NT2/D1 (cell line): ENCODE measurements around the gene ODF2L.

Experiments used
- DNase-seq: peaks from one replicate; pipeline ENCODE4 v3.0.0-alpha.2; 2011; ENCODE audit warnings: low read depth, low spot score
- H3K27me3 ChIP-seq: 2 replicates; pipeline ENCODE4 v1.6.0; 2011; ENCODE audit warnings: mild to moderate bottlenecking; ENCODE audit not compliant: insufficient read length, insufficient read depth
- H3K36me3 ChIP-seq: 2 replicates; pipeline ENCODE4 v1.6.1; 2011; ENCODE audit warnings: mild to moderate bottlenecking, low read length, mixed read lengths; ENCODE audit not compliant: insufficient read depth, insufficient read length
- H3K4me1 ChIP-seq: 2 replicates; pipeline ENCODE4 v1.5.1; 2011; ENCODE audit not compliant: insufficient read depth, insufficient read length
- H3K4me3 ChIP-seq: 2 replicates; pipeline ENCODE4 v1.5.1; 2011; ENCODE audit warnings: low read depth; ENCODE audit not compliant: insufficient read length
- H3K9ac ChIP-seq: 2 replicates; pipeline ENCODE4 v1.6.0; 2011; ENCODE audit warnings: low read depth; ENCODE audit not compliant: insufficient read length
- H3K9me3 ChIP-seq: 2 replicates; pipeline ENCODE4 v1.5.1; 2011; ENCODE audit warnings: mild to moderate bottlenecking, low read length; ENCODE audit not compliant: insufficient read depth
- SUZ12 ChIP-seq: IDR thresholded peaks from 2 replicates; pipeline ENCODE4 v1.6.1; 2011; ENCODE audit not compliant: insufficient read length, insufficient read depth; ENCODE audit errors: extremely low read depth
- YY1 ChIP-seq: IDR thresholded peaks from 2 replicates; pipeline ENCODE4 v1.6.1; 2011; ENCODE audit not compliant: insufficient read length, insufficient read depth
- ZNF274 ChIP-seq: IDR thresholded peaks from 2 replicates; pipeline ENCODE4 v1.6.1; 2011; ENCODE audit warnings: mild to moderate bottlenecking, low read depth, low read length

Gene ODF2L

DNA sequence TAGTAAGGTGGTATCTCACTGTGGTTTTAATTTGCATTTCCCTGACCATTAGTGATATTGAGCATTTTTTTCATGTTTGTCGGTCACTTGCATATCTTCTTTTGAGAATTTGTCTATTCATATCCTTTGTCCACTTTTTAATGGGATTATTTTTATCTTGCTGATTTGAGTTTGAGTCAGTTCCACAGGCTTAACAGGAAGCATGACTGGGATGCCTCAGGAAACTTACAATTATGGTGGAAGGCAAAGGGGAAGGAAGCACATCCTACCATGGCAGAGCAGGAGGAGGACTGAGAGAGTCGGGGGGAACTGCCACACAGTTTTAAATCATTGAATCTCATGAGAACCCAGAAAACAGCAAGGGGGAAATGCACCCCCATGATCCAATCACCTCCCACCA, 51.1 kb downstream of the ODF2L start:
- H3K9me3 ChIP-seq = no peaks in the 10 kb centered on the region
- H3K9ac ChIP-seq = no peak overlapping the region
- TF ChIP-seq SUZ12 = no peak
- TF ChIP-seq ZNF274 = no peak
- TF ChIP-seq YY1 = no peak
- no peak for DNase-seq
- no peaks in the 10 kb centered on the region for H3K27me3 ChIP-seq
- no peaks in the 10 kb centered on the region for H3K4me1 ChIP-seq
- H3K36me3 ChIP-seq = no peaks in the 10 kb centered on the region
- H3K4me3 ChIP-seq = no peak overlapping the region

DNA sequence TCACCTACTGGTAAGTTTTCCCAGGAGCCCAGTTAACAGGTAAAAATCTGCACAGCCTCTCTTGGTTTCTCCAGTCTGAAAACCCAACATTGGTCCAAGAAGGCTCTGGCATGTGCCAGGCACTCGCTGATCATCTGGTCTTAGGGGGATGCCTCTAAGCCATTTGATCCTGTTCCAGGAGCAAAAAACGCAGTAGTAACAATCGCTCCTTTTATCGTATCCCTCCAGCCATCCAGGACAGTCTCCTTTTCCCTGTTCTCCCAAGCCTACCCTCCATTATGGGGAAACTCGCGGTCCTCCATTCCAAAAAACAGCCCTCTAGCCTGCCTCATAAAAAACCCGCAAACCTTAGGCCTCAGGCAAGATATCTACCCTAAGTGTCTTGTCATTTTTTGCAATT, 56.2 kb downstream of the ODF2L start:
- Histone ChIP-seq H3K9ac (no peak overlapping the region), H3K4me1 (no peaks in the 10 kb centered on the region), H3K9me3 (no peaks in the 10 kb centered on the region), H3K27me3 (no peaks in the 10 kb centered on the region), H3K4me3 (no peak overlapping the region), H3K36me3 (no peaks in the 10 kb centered on the region)
- TF ChIP-seq YY1 = no peak
- no peak for TF ChIP-seq ZNF274
- no peak for TF ChIP-seq SUZ12
- no peak for DNase-seq

DNA sequence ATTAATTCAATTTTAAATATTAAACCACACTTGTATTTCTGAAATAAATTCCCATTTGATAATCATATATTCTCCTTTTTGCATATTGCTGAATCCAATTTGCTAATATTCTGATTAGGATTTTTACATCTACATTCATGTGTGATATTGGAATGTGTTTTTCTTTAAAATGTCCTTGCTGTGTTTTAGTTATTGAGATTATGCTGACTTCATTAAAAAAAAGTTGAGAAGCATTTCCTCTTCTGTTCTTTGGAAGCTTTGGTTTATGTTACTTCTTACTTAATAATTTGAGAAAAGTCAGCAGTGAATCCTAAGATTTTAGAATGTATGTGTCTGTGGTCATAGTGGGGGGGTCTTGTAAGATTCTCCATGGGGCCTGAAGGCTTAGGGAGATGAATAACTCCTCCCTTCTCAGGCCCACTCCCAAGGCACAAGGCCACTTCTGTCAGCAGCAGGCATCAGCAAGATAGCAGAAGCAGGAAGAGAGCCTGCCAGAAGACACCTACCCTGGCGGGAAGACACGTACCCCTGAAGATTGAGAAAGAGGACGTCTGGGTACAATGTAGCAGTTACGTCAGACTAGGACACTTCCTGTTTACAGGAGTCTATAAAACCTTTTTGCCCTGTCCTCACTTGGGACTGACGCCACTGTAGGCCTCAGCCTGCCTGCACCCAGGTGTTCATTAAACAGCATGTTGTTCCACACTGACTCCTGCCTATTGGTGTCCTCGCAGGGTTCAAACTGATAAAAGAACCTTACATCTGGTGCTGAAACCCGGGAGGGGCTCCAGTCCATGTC, 56.9 kb downstream of the ODF2L start:
- Histone ChIP-seq H3K9ac (no peak overlapping the region), H3K36me3 (no peaks in the 10 kb centered on the region), H3K27me3 (no peaks in the 10 kb centered on the region), H3K9me3 (no peaks in the 10 kb centered on the region), H3K4me1 (no peaks in the 10 kb centered on the region), H3K4me3 (no peak overlapping the region)
- no peak for DNase-seq
- TF ChIP-seq YY1 (no peak), ZNF274 (no peak), SUZ12 (no peak)

DNA sequence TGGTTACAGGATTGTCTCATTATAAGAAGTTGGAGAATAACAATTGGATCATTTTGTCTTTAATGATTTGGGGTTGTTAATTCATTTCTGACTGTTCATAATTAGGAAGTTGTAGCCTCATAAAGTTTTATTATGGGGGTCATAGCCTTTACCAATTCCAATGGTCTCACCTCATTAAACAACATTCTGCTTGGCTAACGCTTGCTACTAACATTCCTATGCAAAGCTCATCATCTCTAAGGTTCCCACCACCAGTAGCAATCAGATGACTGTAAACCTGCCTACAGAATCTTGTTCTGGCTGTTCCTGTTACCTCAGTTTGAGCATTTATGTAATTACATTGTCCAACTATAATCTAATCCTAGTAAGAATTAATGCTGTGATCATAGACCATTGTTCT, 60.2 kb downstream of the ODF2L start:
- Histone ChIP-seq H3K27me3 (no peaks in the 10 kb centered on the region), H3K4me3 (no peak overlapping the region)
- TF ChIP-seq ZNF274 = no peak
- no peak for TF ChIP-seq YY1
- TF ChIP-seq SUZ12 = no peak

DNA sequence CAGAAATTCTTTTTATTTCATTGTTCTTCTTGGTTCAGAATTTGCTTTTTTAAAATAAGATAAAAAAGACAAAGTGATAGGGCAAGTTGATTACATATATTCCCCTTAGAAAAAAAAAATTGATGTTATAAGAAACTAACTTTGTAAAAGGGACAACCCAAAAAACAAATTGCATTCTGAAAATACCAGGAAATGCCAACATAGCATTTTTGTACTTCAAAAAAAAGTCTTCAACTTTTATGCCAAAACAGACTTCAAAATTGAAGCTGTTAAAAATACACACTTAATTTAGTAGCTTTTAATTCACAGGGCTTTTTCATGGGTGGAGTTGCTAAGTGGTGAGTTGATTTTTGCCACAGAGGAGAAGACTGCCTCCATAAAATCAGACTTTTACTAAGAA, 70.9 kb downstream of the ODF2L start:
- TF ChIP-seq SUZ12 (no peak), YY1 (no peak), ZNF274 (no peak)
- Histone ChIP-seq H3K4me3 (no peak overlapping the region), H3K9ac (no peak overlapping the region), H3K9me3 (no peaks in the 10 kb centered on the region), H3K36me3 (no peaks in the 10 kb centered on the region), H3K4me1 (no peaks in the 10 kb centered on the region), H3K27me3 (no peaks in the 10 kb centered on the region)
- no peak for DNase-seq

More for the DNA sequence above, 60.2 kb downstream of the ODF2L start:
- Histone ChIP-seq H3K36me3 (no peaks in the 10 kb centered on the region), H3K4me1 (no peaks in the 10 kb centered on the region), H3K9me3 (no peaks in the 10 kb centered on the region), H3K9ac (no peak overlapping the region)
- no peak for DNase-seq

DNA sequence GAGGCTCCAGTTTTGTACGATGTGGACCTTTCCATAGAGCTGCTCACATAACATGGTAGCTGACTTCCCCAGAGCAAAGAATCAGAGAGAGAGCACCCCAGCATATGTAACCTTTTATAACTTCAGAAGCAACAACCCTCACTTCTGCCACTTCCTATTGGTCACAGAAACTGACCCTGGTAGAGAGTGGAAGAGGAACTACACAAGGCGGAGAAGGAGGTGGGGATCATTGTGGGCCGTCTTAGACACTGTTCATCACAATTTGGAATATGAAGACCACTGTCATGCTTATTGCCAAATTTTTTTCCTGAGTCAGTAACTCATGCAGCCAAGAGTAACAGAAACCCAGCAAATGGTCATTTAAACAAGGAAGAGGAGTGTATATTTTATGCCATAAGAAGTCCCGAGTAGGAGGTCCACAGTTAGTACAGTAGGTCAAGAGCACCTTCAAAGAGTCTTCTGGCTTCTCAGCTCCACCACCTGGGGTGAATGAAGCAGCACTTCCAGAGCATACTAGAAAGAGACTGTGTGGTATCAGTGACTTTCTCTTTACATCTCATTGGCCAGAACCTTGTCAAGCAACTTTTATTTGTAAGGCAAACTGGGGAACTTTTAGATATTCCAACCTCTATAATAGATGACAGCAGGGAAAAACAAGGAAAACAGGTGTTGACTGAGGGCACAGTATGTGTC, 71.8 kb downstream of the ODF2L start:
- H3K36me3 ChIP-seq = no peaks in the 10 kb centered on the region
- no peak for TF ChIP-seq ZNF274
- TF ChIP-seq YY1 = no peak
- TF ChIP-seq SUZ12 = no peak
- H3K4me1 ChIP-seq = no peaks in the 10 kb centered on the region
- DNase-seq = no peak
- no peak overlapping the region for H3K4me3 ChIP-seq
- no peaks in the 10 kb centered on the region for H3K9me3 ChIP-seq
- H3K27me3 ChIP-seq = no peaks in the 10 kb centered on the region
- no peak overlapping the region for H3K9ac ChIP-seq

DNA sequence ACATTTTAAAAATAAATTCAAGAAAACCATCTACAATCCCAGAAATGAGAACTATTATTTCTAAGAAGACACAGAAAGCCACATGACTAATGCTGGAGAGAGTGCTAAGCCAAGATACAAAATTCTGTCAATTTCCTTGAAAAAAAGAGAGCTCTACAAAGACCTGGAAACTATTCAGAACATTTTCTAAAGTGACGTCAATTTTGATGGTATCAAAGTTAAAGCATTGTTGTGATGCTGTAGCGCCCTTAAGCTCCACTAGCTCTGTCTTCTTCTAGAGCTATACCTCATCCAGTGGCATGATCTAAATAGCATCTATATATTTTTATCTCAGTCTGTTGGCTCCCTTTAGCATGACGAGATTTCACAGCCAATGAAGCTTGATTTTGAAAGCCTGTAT, 73.9 kb downstream of the ODF2L start:
- Histone ChIP-seq H3K9me3 (no peaks in the 10 kb centered on the region), H3K4me3 (no peak overlapping the region), H3K27me3 (no peaks in the 10 kb centered on the region), H3K9ac (no peak overlapping the region), H3K4me1 (no peaks in the 10 kb centered on the region), H3K36me3 (no peaks in the 10 kb centered on the region)
- no peak for DNase-seq
- TF ChIP-seq YY1 (no peak), ZNF274 (no peak), SUZ12 (no peak)

DNA sequence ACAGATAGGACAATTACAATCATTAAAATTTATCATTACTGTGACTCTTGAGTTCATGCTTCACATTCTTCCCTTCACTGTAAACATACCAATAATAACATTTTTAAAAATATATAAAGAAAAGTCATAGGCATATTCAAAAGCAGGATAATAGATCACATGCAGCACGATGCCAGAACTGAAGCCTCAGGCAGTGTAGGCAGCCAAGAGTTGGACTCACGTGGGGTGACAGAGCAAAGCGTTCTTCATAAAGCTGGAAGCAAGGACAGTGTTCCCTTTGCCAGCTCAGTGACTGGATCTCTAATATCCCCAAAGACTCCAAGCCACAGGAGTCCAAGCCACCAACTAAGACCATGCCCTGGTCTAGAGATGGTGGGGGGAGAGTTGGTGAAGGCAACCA, 77.7 kb downstream of the ODF2L start:
- no peaks in the 10 kb centered on the region for H3K9me3 ChIP-seq
- H3K27me3 ChIP-seq = no peaks in the 10 kb centered on the region
- no peak for DNase-seq
- H3K36me3 ChIP-seq = no peaks in the 10 kb centered on the region
- TF ChIP-seq ZNF274 (no peak), YY1 (no peak), SUZ12 (no peak)
- no peaks in the 10 kb centered on the region for H3K4me1 ChIP-seq
- no peak overlapping the region for H3K4me3 ChIP-seq
- H3K9ac ChIP-seq = no peak overlapping the region
